ENCODE measurements around the gene MREG.
"Not testable (repeated sequence)": the region's sequence is repeated elsewhere in the genome, so short reads cannot be mapped to it uniquely, and the experiment has no call there.

Gene MREG

DNA sequence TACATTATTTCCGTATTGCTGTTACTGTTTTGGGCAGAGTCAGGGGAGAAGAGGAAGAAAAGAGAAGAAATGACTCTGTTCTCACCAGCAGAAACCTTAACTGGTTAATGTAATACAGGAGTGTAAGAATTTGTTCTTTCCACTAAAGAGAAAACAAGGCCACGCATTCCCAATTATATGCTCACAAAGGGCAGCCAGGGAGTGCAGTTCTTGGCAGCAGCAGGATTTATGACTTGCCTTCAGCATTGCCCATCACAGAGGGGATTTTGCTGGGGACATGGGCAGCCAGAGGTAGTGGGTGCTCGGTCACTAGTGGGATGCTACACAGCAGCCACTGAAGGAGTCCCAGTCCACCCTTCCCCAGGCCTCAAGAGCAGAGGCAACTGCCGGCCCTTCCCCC, 18.4 kb downstream of the MREG start:
- no peaks in the 10 kb centered on the region for H3K4me1 ChIP-seq (ENCODE audit: control insufficient read depth, insufficient read depth, low read length)
- H3K36me3 ChIP-seq (ENCODE audit: control insufficient read depth in 2 of 2, insufficient read depth in 1 of 2, low read length in 2 of 2) = peaks cover 0 to 34% of the 10 kb centered on the region in 2 experiments; a peak in 1 of 3 replicates
- ChIA-PET POLR2A (no interaction called here), CTCF (interaction anchor here (0.6 to 0.7 kb wide), 3 partner anchors 9 to 37 kb away, joined by 3 to 5 read pairs (median 3); no protein-coding TSS in a partner anchor)
- no peaks in the 10 kb centered on the region for H3K9me3 ChIP-seq (ENCODE audit: control insufficient read depth, insufficient read depth, low read depth, low read length)
- H3K4me3 ChIP-seq (ENCODE audit: low read depth, low read length) = no peak overlapping the region
- no peak for TF ChIP-seq HOXA7 (CRISPR knock-in tag; IDR thresholded peaks at IDR 0.05; ENCODE audit: borderline replicate concordance)
- no peak for TF ChIP-seq ZNF324 (tag by site-specific recombination; IDR thresholded peaks at IDR 0.05)
- no peak for TF ChIP-seq ZNF23 (tag by site-specific recombination; IDR thresholded peaks at IDR 0.05; ENCODE audit: borderline replicate concordance)
- TF ChIP-seq, protein P1, sequence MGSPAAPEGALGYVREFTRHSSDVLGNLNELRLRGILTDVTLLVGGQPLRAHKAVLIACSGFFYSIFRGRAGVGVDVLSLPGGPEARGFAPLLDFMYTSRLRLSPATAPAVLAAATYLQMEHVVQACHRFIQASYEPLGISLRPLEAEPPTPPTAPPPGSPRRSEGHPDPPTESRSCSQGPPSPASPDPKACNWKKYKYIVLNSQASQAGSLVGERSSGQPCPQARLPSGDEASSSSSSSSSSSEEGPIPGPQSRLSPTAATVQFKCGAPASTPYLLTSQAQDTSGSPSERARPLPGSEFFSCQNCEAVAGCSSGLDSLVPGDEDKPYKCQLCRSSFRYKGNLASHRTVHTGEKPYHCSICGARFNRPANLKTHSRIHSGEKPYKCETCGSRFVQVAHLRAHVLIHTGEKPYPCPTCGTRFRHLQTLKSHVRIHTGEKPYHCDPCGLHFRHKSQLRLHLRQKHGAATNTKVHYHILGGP (tag by site-specific recombination; IDR thresholded peaks at IDR 0.05) = no peak
- TF ChIP-seq, protein P2, sequence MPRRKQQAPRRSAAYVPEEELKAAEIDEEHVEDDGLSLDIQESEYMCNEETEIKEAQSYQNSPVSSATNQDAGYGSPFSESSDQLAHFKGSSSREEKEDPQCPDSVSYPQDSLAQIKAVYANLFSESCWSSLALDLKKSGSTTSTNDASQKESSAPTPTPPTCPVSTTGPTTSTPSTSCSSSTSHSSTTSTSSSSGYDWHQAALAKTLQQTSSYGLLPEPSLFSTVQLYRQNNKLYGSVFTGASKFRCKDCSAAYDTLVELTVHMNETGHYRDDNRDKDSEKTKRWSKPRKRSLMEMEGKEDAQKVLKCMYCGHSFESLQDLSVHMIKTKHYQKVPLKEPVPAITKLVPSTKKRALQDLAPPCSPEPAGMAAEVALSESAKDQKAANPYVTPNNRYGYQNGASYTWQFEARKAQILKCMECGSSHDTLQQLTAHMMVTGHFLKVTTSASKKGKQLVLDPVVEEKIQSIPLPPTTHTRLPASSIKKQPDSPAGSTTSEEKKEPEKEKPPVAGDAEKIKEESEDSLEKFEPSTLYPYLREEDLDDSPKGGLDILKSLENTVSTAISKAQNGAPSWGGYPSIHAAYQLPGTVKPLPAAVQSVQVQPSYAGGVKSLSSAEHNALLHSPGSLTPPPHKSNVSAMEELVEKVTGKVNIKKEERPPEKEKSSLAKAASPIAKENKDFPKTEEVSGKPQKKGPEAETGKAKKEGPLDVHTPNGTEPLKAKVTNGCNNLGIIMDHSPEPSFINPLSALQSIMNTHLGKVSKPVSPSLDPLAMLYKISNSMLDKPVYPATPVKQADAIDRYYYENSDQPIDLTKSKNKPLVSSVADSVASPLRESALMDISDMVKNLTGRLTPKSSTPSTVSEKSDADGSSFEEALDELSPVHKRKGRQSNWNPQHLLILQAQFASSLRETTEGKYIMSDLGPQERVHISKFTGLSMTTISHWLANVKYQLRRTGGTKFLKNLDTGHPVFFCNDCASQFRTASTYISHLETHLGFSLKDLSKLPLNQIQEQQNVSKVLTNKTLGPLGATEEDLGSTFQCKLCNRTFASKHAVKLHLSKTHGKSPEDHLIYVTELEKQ (tag by site-specific recombination; IDR thresholded peaks at IDR 0.05; ENCODE audit: borderline replicate concordance) = no peak
- no peak for TF ChIP-seq ZNF223 (tag by site-specific recombination; IDR thresholded peaks at IDR 0.05)
- TF ChIP-seq ZNF266 (tag by site-specific recombination; IDR thresholded peaks at IDR 0.05; ENCODE audit: low read depth) = no peak
- TF ChIP-seq, protein P3, sequence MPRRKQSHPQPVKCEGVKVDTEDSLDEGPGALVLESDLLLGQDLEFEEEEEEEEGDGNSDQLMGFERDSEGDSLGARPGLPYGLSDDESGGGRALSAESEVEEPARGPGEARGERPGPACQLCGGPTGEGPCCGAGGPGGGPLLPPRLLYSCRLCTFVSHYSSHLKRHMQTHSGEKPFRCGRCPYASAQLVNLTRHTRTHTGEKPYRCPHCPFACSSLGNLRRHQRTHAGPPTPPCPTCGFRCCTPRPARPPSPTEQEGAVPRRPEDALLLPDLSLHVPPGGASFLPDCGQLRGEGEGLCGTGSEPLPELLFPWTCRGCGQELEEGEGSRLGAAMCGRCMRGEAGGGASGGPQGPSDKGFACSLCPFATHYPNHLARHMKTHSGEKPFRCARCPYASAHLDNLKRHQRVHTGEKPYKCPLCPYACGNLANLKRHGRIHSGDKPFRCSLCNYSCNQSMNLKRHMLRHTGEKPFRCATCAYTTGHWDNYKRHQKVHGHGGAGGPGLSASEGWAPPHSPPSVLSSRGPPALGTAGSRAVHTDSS (tag by site-specific recombination; IDR thresholded peaks at IDR 0.05) = no peak
- H3K27ac ChIP-seq (ENCODE audit: extremely low read depth, low read depth, low read length) = no peak overlapping the region

DNA sequence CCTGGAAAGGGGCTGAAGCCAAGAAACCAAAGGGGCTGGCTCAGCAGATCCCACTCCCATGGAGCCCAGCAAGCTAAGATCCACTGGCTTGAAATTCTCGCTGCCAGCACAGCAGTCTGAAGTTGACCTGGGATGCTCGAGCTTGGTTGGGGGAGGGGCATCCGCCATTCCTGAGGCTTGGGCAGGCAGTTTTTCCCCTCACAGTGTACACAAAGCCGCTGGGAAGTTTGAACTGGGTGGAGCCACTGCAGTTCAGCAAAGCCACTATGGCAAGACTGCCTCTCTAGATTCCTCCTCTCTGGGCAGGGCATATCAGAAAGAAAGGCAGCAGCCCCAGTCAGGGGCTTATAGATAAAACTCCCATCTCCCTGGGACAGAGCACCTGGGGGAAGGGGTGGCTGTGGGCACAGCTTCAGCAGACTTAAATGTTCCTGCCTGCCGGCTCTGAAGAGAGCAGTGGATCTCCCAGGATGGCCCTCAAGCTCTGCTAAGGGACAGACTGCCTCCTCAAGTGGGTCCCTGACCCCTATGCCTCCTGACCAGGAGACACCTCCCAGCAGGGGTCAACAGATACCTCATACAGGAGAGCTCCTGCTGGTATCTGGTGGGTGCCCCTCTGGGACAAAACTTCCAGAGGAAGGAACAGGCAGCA, 24.7 kb downstream of the MREG start:
- H3K4me1 ChIP-seq (ENCODE audit: control insufficient read depth, insufficient read depth, low read length); H3K4me3 ChIP-seq (ENCODE audit: low read depth, low read length); POLR2A ChIA-PET; H3K27ac ChIP-seq (ENCODE audit: extremely low read depth, low read depth, low read length); H3K9me3 ChIP-seq (ENCODE audit: control insufficient read depth, insufficient read depth, low read depth, low read length): not testable (repeated sequence)
- CTCF ChIA-PET = interaction anchor here (1.5 kb wide), 1 partner anchor 13 kb away, joined by 3 read pairs; no protein-coding TSS in a partner anchor
- H3K36me3 ChIP-seq (ENCODE audit: control insufficient read depth in 2 of 2, insufficient read depth in 1 of 2, low read length in 2 of 2) = peaks cover 5 to 19% of the 10 kb centered on the region in 2 experiments

DNA sequence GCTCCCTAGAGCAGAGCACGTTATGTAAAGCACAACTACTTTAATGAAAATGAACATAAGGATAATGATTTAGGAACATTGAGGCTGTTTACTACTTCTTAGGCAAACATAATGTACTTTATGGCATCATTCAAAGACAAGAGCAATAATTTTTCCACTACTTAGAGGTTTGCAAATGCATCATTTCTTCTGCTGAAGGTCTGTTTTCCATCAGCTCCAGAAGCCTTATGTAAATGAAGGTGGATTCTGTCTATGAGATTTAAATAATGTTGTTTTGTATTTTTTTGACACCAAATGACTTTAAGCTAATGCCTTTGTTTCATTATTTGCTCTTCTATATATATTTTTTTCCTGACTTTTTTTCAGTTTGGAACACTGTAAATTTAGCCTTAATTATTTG, 28.1 kb downstream of the MREG start:
- H3K4me1 ChIP-seq (ENCODE audit: control insufficient read depth, insufficient read depth, low read length) = no peaks in the 10 kb centered on the region
- ChIA-PET CTCF (interaction anchor here (0.7 to 0.8 kb wide), 2 partner anchors 9 to 38 kb away, joined by 3 read pairs; no protein-coding TSS in a partner anchor), POLR2A (no interaction called here)
- no peak overlapping the region for H3K4me3 ChIP-seq (ENCODE audit: low read depth, low read length)
- TF ChIP-seq ZNF341 (tag by site-specific recombination; IDR thresholded peaks at IDR 0.05; ENCODE audit: low read depth) = no peak
- no peak for TF ChIP-seq ZNF391 (tag by site-specific recombination; IDR thresholded peaks at IDR 0.05; ENCODE audit: borderline replicate concordance, low read depth)
- no peaks in the 10 kb centered on the region for H3K9me3 ChIP-seq (ENCODE audit: control insufficient read depth, insufficient read depth, low read depth, low read length)
- H3K27ac ChIP-seq (ENCODE audit: extremely low read depth, low read depth, low read length) = no peak overlapping the region
- H3K36me3 ChIP-seq (ENCODE audit: control insufficient read depth in 2 of 2, insufficient read depth in 1 of 2, low read length in 2 of 2) = peaks cover 5 to 19% of the 10 kb centered on the region in 2 experiments

Data from HEK293 (cell line).